SK-N-SH (cell line): Measurements from ENCODE around the gene EIF4H. TPM values are rescaled to one million over a fixed set of nuclear protein-coding genes. Genes with fewer than 3 reads are reported as not detected.

Experiments used
- CTCF ChIA-PET: fragments of 300-600, 350-600 bp; formaldehyde crosslinking; extraction: SDS; loops from one replicate; lab custom pipeline; 2021; lab: Yijun Ruan, JAX
- POLR2A ChIA-PET: fragments of 350-600 bp; sonication (Branson Sonifier 250); formaldehyde crosslinking; extraction: SDS; loops from one replicate; lab custom pipeline; 2020; ENCODE audit warnings: antibody characterized with exemption, inconsistent platforms; lab: Yijun Ruan, JAX
- DNase-seq: peaks from one replicate; pipeline ENCODE4 v3.0.0; 2012
- H2AFZ ChIP-seq: fragments of 200-600 bp; sonication (generic); 2 replicates; pipeline ENCODE4 v1.8.1; 2016; ENCODE audit warnings: antibody characterized with exemption, mild to moderate bottlenecking, low read depth
- H3F3A ChIP-seq: fragments of 200-600 bp; sonication (generic); replicated peaks from 2 replicates; pipeline ENCODE3; 2016; ENCODE audit warnings: antibody characterized with exemption, mild to moderate bottlenecking; ENCODE audit not compliant: insufficient read depth
- H3K27ac ChIP-seq, 2 experiments: fragments of 200-500 bp in 1 of 2; fragments of 200-600 bp in 1 of 2; sonication (Bioruptor generic) in 1 of 2; sonication (generic), shearing (Covaris generic) in 1 of 2; 2 replicates each; pipeline versions ENCODE4 v1.5.1 to v1.6.1; 2014 to 2016; ENCODE audit warnings: low read depth in 2 of 2, inconsistent platforms in 1 of 2, low read length in 1 of 2, mild to moderate bottlenecking in 1 of 2, mixed read lengths in 1 of 2
- H3K27me3 ChIP-seq: fragments of 200-600 bp; sonication (generic), shearing (Covaris generic); 2 replicates; pipeline ENCODE4 v1.6.1; 2016; ENCODE audit warnings: mixed run types; ENCODE audit not compliant: insufficient read depth
- H3K36me3 ChIP-seq, 2 experiments: fragments of 200-500 bp in 1 of 2; fragments of 200-600 bp in 1 of 2; sonication (Bioruptor generic) in 1 of 2; sonication (generic) in 1 of 2; replicated peaks in 1 of 2; 2 replicates each; pipeline versions ENCODE3 to v1.5.1; 2014 to 2016; ENCODE audit warnings: low read length in 1 of 2, mild to moderate bottlenecking in 1 of 2; ENCODE audit not compliant: insufficient read depth in 2 of 2, control insufficient read depth in 1 of 2
- H3K4me1 ChIP-seq, 2 experiments: fragments of 200-500 bp in 1 of 2; fragments of 200-600 bp in 1 of 2; sonication (Bioruptor generic) in 1 of 2; sonication (generic), shearing (Covaris generic) in 1 of 2; 2 replicates each; pipeline versions ENCODE4 v1.5.1 to v1.6.1; 2014 to 2016; ENCODE audit warnings: low read depth in 1 of 2, low read length in 1 of 2, mixed run types in 1 of 2; ENCODE audit not compliant: insufficient read depth in 2 of 2, control insufficient read depth in 1 of 2
- H3K4me2 ChIP-seq: fragments of 200-600 bp; sonication (generic), shearing (Covaris generic); 2 replicates; pipeline ENCODE4 v1.6.1; 2017; ENCODE audit warnings: mixed run types
- H3K4me3 ChIP-seq, 2 experiments: fragments of 200-500 bp in 1 of 2; fragments of 200-600 bp in 1 of 2; sonication (Bioruptor generic) in 1 of 2; sonication (generic), shearing (Covaris generic) in 1 of 2; 2 replicates each; pipeline versions ENCODE4 v1.5.1 to v1.8.1; 2014 to 2016; ENCODE audit warnings: low read depth in 2 of 2, inconsistent platforms in 1 of 2, low read length in 1 of 2, mild to moderate bottlenecking in 1 of 2, mixed read lengths in 1 of 2, moderate library complexity in 1 of 2
- H3K79me2 ChIP-seq: fragments of 200-600 bp; sonication (generic); 2 replicates; pipeline ENCODE4 v1.8.1; 2017; ENCODE audit warnings: mild to moderate bottlenecking; ENCODE audit not compliant: insufficient read depth
- H3K9ac ChIP-seq: fragments of 200-600 bp; sonication (generic); 2 replicates; pipeline ENCODE4 v1.6.1; 2017; ENCODE audit warnings: mixed run types
- H3K9me2 ChIP-seq: fragments of 200-600 bp; sonication (generic); 2 replicates; pipeline ENCODE4 v1.6.1; 2017; ENCODE audit warnings: mixed run types
- H3K9me3 ChIP-seq: fragments of 200-600 bp; sonication (generic); 2 replicates; pipeline ENCODE4 v1.6.1; 2017; ENCODE audit warnings: mixed run types, mild to moderate bottlenecking, moderate library complexity
- H4K20me1 ChIP-seq: fragments of 200-600 bp; sonication (generic); 2 replicates; pipeline ENCODE4 v1.6.1; 2017; ENCODE audit warnings: mild to moderate bottlenecking, mixed run types; ENCODE audit not compliant: insufficient read depth
- CHD2 ChIP-seq: fragments of 150-350 bp; IDR thresholded peaks from 2 replicates; pipeline ENCODE4 v1.6.1; 2018; ENCODE audit warnings: low read length; ENCODE audit not compliant: partially characterized antibody
- EP300 ChIP-seq, 2 experiments: IDR thresholded peaks; 2 replicates each; pipeline versions ENCODE4 v1.4.0 to v1.6.1; 2012; ENCODE audit warnings: borderline replicate concordance in 1 of 2, low read depth in 1 of 2, low read length in 1 of 2
- GABPA ChIP-seq: IDR thresholded peaks from 2 replicates; pipeline ENCODE4 v1.4.0; 2012; ENCODE audit warnings: low read depth, mild to moderate bottlenecking
- IRF3 ChIP-seq: fragments of 150-350 bp; IDR thresholded peaks from 2 replicates; pipeline ENCODE4 v1.6.1; 2016; ENCODE audit warnings: mild to moderate bottlenecking, low read depth, low read length
- MAX ChIP-seq: IDR thresholded peaks from 2 replicates; pipeline ENCODE4 v1.4.0; 2012; ENCODE audit warnings: low read depth
- NFIC ChIP-seq: IDR thresholded peaks from 2 replicates; pipeline ENCODE4 v1.4.0; 2012; ENCODE audit warnings: borderline replicate concordance
- RFX5 ChIP-seq: IDR thresholded peaks from 2 replicates; pipeline ENCODE4 v1.6.1; 2012; ENCODE audit warnings: mild to moderate bottlenecking, improper control_type of control experiment, low read length
- SIN3A ChIP-seq: IDR thresholded peaks from 2 replicates; pipeline ENCODE4 v1.6.1; 2012; ENCODE audit warnings: low read depth, mild to moderate bottlenecking, low read length, moderate library complexity, borderline replicate concordance
- SMC3 ChIP-seq: IDR thresholded peaks from 2 replicates; pipeline ENCODE4 v1.6.1; 2012; ENCODE audit warnings: low read depth, low read length, improper control_type of control experiment
- TAF1 ChIP-seq: IDR thresholded peaks from 2 replicates; pipeline ENCODE4 v1.6.1; 2012; ENCODE audit warnings: low read depth, mild to moderate bottlenecking, low read length, moderate library complexity, borderline replicate concordance
- TEAD4 ChIP-seq: IDR thresholded peaks from 2 replicates; pipeline ENCODE4 v1.4.0; 2012; ENCODE audit warnings: mild to moderate bottlenecking, borderline replicate concordance; ENCODE audit not compliant: insufficient read depth
- YY1 ChIP-seq: IDR thresholded peaks from 2 replicates; pipeline ENCODE4 v1.4.0; 2012; ENCODE audit warnings: low read depth, mild to moderate bottlenecking
- WGBS: methylation state at CpG from one replicate; pipeline ENCODE4 v1.1.6; 2017; ENCODE audit warnings: low lambda C conversion rate; 5-methylcytosine and 5-hydroxymethylcytosine counted together
- polyA plus RNA-seq, 3 experiments: library from polyadenylated mRNA; depleted of rRNA; stranded (reverse); fragments of >200 nt; gene quantifications; 2 replicates each; pipeline ENCODE4 v1.2.3, GENCODE V29; 2012
- TF ChIP-seq, protein P1 (sequence below): IDR thresholded peaks from 2 replicates; pipeline ENCODE4 v1.4.0; 2012; ENCODE audit warnings: low read depth, borderline replicate concordance
- TF ChIP-seq, protein P2 (sequence below): IDR thresholded peaks from 2 replicates; pipeline ENCODE4 v1.4.0; 2012; ENCODE audit warnings: low read depth, borderline replicate concordance

EIF4H gene
- polyA plus RNA-seq, 1 of the 3 experiments (the other 2 are of a cell fraction), result 468 TPM

- H2AFZ ChIP-seq, result no peak overlapping the region
- no peak for TF ChIP-seq CHD2
- TF ChIP-seq RFX5, result no peak
- TF ChIP-seq, protein P1, sequence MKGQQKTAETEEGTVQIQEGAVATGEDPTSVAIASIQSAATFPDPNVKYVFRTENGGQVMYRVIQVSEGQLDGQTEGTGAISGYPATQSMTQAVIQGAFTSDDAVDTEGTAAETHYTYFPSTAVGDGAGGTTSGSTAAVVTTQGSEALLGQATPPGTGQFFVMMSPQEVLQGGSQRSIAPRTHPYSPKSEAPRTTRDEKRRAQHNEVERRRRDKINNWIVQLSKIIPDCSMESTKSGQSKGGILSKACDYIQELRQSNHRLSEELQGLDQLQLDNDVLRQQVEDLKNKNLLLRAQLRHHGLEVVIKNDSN, result no peak
- TF ChIP-seq IRF3, result no peak
- TF ChIP-seq GABPA, result no peak
- no peak for TF ChIP-seq NFIC
- no peak for TF ChIP-seq MAX
- TF ChIP-seq TEAD4, result no peak
- no peak for TF ChIP-seq SIN3A
- no peak for TF ChIP-seq SMC3
- no peak for TF ChIP-seq TAF1
- 93% methylated on average over 11 of the region's 11 CpGs for WGBS
- ChIA-PET POLR2A (no interaction called here), CTCF (interaction anchor here (3.1 to 4.4 kb wide), 2 partner anchors 15 to 180 kb away, joined by 17 to 46 read pairs; no protein-coding TSS in a partner anchor)
- no peaks in the 10 kb centered on the region for H3K9me3 ChIP-seq
- H3K4me1 ChIP-seq, result no peaks in the 10 kb centered on the region
- no peak overlapping the region for H3K4me2 ChIP-seq
- no peaks in the 10 kb centered on the region for H3K9me2 ChIP-seq
- no peak for DNase-seq
- no peaks in the 10 kb centered on the region for H3K27me3 ChIP-seq
- H3K79me2 ChIP-seq, result no peaks in the 10 kb centered on the region
- peaks cover 0 to 10% of the 10 kb centered on the region in 2 experiments for H3K36me3 ChIP-seq
- no peak overlapping the region for H3K27ac ChIP-seq
- no peak overlapping the region for H3K9ac ChIP-seq
- H3F3A ChIP-seq, result peaks cover 13% of the 10 kb centered on the region
- no peaks in the 10 kb centered on the region for H4K20me1 ChIP-seq
- no peak overlapping the region for H3K4me3 ChIP-seq
These were observed 47.6 kb downstream of the EIF4H start for GRCh38 chr7:74221713-74222112.

GRCh38 chr7:74222851-74223710 is 48.9 kb downstream of the EIF4H start:
- CTCF ChIA-PET, result interaction anchor here (0.7 to 4.4 kb wide), 3 partner anchors 16 to 178 kb away, joined by 3 to 46 read pairs (median 9); no protein-coding TSS in a partner anchor
- no peaks in the 10 kb centered on the region for H3K79me2 ChIP-seq
- WGBS, result 86% methylated on average over 14 of the region's 17 CpGs
- POLR2A ChIA-PET, result interaction anchor here (0.9 to 1.4 kb wide), 2 partner anchors 10 to 31 kb away, joined by 3 read pairs; partner anchors contain the start of gene RFC2
- no peaks in the 10 kb centered on the region for H3K9me3 ChIP-seq
- peaks cover 13% of the 10 kb centered on the region for H3F3A ChIP-seq
- H2AFZ ChIP-seq, result no peak overlapping the region
- no peak overlapping the region for H3K4me3 ChIP-seq
- H3K9me2 ChIP-seq, result no peaks in the 10 kb centered on the region
- no peak overlapping the region for H3K4me2 ChIP-seq
- H3K4me1 ChIP-seq, result no peaks in the 10 kb centered on the region
- no peaks in the 10 kb centered on the region for H4K20me1 ChIP-seq
- no peak for TF ChIP-seq MAX
- TF ChIP-seq, protein P2, sequence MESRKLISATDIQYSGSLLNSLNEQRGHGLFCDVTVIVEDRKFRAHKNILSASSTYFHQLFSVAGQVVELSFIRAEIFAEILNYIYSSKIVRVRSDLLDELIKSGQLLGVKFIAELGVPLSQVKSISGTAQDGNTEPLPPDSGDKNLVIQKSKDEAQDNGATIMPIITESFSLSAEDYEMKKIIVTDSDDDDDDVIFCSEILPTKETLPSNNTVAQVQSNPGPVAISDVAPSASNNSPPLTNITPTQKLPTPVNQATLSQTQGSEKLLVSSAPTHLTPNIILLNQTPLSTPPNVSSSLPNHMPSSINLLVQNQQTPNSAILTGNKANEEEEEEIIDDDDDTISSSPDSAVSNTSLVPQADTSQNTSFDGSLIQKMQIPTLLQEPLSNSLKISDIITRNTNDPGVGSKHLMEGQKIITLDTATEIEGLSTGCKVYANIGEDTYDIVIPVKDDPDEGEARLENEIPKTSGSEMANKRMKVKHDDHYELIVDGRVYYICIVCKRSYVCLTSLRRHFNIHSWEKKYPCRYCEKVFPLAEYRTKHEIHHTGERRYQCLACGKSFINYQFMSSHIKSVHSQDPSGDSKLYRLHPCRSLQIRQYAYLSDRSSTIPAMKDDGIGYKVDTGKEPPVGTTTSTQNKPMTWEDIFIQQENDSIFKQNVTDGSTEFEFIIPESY, result no peak
- TF ChIP-seq EP300 (IDR thresholded peaks at IDR 0.05; ENCODE audit: borderline replicate concordance in 1 of 2, low read depth in 1 of 2, low read length in 1 of 2), result no peak
- no peak for TF ChIP-seq YY1
- DNase-seq, result no peak
- H3K27ac ChIP-seq, result no peak overlapping the region
- no peaks in the 10 kb centered on the region for H3K27me3 ChIP-seq
- H3K36me3 ChIP-seq, result peaks cover 0 to 15% of the 10 kb centered on the region in 2 experiments
- no peak overlapping the region for H3K9ac ChIP-seq
